GM23248 (cell line): ENCODE results near the gene ANKS1B.

Experiments
- EZH2 ChIP-seq: fragments of 200-600 bp; sonication (generic); IDR thresholded peaks from 2 replicates; pipeline ENCODE4 v1.6.1; 2018; ENCODE audit warnings: antibody characterized with exemption, mild to moderate bottlenecking; ENCODE audit not compliant: insufficient read depth, poor library complexity, severe bottlenecking
- EZH2phosphoT487 ChIP-seq: fragments of 200-600 bp; sonication (generic); IDR thresholded peaks from 2 replicates; pipeline ENCODE4 v1.6.1; 2018; ENCODE audit warnings: antibody characterized with exemption, moderate library complexity, mild to moderate bottlenecking, low read depth; ENCODE audit not compliant: insufficient read depth

- TF ChIP-seq EZH2phosphoT487 (no peak), EZH2 (no peak)
These were observed 386.0 kb downstream of the ANKS1B start for GRCh38 chr12:99598785-99599184.
